Esophagus muscularis mucosa (tissue), 3 donors: Measurements from ENCODE around the gene LHX3.

ENCODE experiments used
- POLR2A ChIP-seq: fragments of 450-650 bp; IDR thresholded peaks from one replicate; pipeline ENCODE4 v1.6.1; 2017; ENCODE audit warnings: antibody characterized with exemption, moderate library complexity, mild to moderate bottlenecking, low read depth
- POLR2AphosphoS5 ChIP-seq, 2 donors: sonication (generic); formaldehyde crosslinking; IDR thresholded peaks; one replicate each; pipeline ENCODE4 v1.6.1; 2017; ENCODE audit warnings: antibody characterized with exemption in 2 of 2
- TF ChIP-seq, protein P1 (sequence below), 3 experiments: fragments of 200-600 bp in 2 of 3; fragments of 450-650 bp in 1 of 3; sonication (generic) in 2 of 3; IDR thresholded peaks; one replicate each; pipeline ENCODE4 v1.5.1; 2017 to 2019; ENCODE audit warnings: antibody characterized with exemption in 3 of 3, mild to moderate bottlenecking in 2 of 3, moderate library complexity in 1 of 3

DNA sequence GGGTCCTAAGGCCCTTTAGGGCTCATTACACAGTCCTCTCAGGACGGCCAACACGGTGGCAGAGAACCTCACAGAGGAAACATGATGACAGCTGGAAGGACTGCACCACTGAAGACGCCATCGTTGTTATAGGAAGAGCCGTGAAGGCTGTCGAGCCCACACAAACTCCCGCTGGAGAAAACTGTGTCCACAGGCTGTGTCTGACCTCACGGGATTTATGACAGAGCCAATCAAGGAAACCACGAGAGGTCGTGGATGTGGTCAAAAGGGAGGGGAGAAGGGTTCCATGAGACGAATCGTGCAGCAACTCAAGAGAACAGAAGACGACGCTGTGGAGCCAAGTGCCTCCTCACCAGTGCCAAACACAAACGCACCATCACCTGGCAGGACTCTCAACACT, 28.5 kb upstream of the LHX3 start:
- TF ChIP-seq, protein P1, sequence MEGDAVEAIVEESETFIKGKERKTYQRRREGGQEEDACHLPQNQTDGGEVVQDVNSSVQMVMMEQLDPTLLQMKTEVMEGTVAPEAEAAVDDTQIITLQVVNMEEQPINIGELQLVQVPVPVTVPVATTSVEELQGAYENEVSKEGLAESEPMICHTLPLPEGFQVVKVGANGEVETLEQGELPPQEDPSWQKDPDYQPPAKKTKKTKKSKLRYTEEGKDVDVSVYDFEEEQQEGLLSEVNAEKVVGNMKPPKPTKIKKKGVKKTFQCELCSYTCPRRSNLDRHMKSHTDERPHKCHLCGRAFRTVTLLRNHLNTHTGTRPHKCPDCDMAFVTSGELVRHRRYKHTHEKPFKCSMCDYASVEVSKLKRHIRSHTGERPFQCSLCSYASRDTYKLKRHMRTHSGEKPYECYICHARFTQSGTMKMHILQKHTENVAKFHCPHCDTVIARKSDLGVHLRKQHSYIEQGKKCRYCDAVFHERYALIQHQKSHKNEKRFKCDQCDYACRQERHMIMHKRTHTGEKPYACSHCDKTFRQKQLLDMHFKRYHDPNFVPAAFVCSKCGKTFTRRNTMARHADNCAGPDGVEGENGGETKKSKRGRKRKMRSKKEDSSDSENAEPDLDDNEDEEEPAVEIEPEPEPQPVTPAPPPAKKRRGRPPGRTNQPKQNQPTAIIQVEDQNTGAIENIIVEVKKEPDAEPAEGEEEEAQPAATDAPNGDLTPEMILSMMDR (IDR thresholded peaks at IDR 0.05): no peak
- TF ChIP-seq POLR2AphosphoS5 (IDR thresholded peaks at IDR 0.05) (no peak), POLR2A (no peak)
